Natural killer cell treated with Interleukin-12 subunit alpha and Interleukin-12 subunit beta and Interleukin-15 and Interleukin-18, amount 100 ng/mL, for 72 hours (primary cell): ENCODE results near the gene TUBA4B. TPM values are rescaled to one million over a fixed set of nuclear protein-coding genes. Genes with fewer than 3 reads are reported as not detected.
"Not testable (repeated sequence)": the region's sequence is repeated elsewhere in the genome, so short reads cannot be mapped to it uniquely, and the experiment has no call there.

Experiments used
- ATAC-seq, 2 donors: fragments of 150-1000 bp; cut with Tn5 transposase in 1 of 2; sonication (Bioruptor Pico), chemical (Tn5 transposase) in 1 of 2; 2 replicates each; pipeline ENCODE4 v1.10.0; 2021
- DNase-seq: peaks from one replicate; pipeline ENCODE4 v3.0.0; 2022; ENCODE audit warnings: low spot score
- H3K27ac Mint-ChIP-seq, 2 donors: 1 replicate in 1 of 2; 2 replicates in 1 of 2; pipeline ENCODE4 v1.8.0; 2022; ENCODE audit warnings: mixed read lengths in 2 of 2, mild to moderate bottlenecking in 1 of 2, moderate library complexity in 1 of 2
- H3K27me3 Mint-ChIP-seq, 2 donors: 1 replicate in 1 of 2; 2 replicates in 1 of 2; pipeline ENCODE4 v1.8.0; 2022; ENCODE audit warnings: mixed read lengths in 2 of 2
- H3K36me3 Mint-ChIP-seq: one replicate; pipeline ENCODE4 v1.8.0; 2022; ENCODE audit warnings: mixed read lengths
- H3K4me1 Mint-ChIP-seq, 2 donors: 1 replicate in 1 of 2; 2 replicates in 1 of 2; pipeline ENCODE4 v1.8.0; 2022; ENCODE audit warnings: low read depth in 2 of 2, mixed read lengths in 2 of 2, mild to moderate bottlenecking in 1 of 2
- H3K4me3 Mint-ChIP-seq: one replicate; pipeline ENCODE4 v1.8.0; 2022; ENCODE audit warnings: mixed read lengths
- H3K9me3 Mint-ChIP-seq: 2 replicates; pipeline ENCODE4 v1.8.0; 2022; ENCODE audit warnings: mixed read lengths
- total RNA-seq, 2 donors: library from RNA; stranded (reverse); gene quantifications; one replicate each; pipeline ENCODE4 v1.2.3, GENCODE V29; 2022

The TUBA4B gene
- total RNA-seq, 2 donors from 2014 or later = not detected

- peaks cover 77 to 81% of the 10 kb centered on the region in 2 donors for H3K4me1 Mint-ChIP-seq
- no peaks in the 10 kb centered on the region for H3K9me3 Mint-ChIP-seq
- no peak for ATAC-seq
- no peak for DNase-seq
- H3K27ac Mint-ChIP-seq = peak overlapping the region; percentile 92 to 94
- H3K4me3 Mint-ChIP-seq = peak overlapping the region; percentile 90
- H3K36me3 Mint-ChIP-seq = peaks cover 9% of the 10 kb centered on the region
- no peaks in the 10 kb centered on the region for H3K27me3 Mint-ChIP-seq
Observed at GRCh38 chr2:219249203-219249980, 3.7 kb upstream of the TUBA4B start.

DNA sequence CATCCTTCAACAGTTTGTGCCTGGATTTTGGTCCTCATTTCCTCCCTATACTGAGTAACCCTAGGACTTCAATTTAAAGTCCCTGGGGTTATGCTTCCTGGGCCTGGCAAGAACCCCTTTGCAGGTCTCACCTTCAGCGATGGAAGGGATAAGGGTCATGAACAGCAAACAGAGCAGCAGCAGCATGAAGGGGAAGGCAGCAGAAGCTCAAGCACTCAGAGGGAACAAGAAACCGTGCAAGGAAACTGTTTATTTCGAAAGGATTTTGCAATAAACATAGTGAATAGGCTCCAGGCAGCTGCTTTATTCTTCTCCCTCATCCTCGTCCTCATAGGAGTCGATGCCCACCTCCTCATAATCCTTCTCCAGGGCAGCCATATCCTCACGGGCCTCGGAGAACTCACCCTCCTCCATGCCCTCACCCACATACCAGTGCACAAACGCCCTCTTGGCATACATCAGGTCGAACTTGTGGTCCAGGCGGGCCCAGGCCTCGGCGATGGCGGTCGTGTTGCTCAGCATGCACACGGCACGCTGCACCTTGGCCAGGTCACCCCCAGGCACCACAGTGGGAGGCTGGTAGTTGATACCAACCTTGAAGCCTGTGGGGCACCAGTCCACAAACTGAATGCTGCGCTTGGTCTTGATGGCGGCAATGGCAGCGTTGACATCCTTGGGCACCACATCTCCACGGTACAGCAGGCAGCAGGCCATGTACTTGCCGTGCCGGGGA lies 2.8 kb upstream of the TUBA4B start:
- H3K4me3 Mint-ChIP-seq = peak overlapping the region; percentile 90
- H3K36me3 Mint-ChIP-seq = peaks cover 9% of the 10 kb centered on the region
- no peak for DNase-seq
- peak overlapping the region; percentile 92 to 94 for H3K27ac Mint-ChIP-seq
- H3K4me1 Mint-ChIP-seq = peaks cover 75 to 83% of the 10 kb centered on the region in 2 donors
- ATAC-seq = no peak
- no peaks in the 10 kb centered on the region for H3K9me3 Mint-ChIP-seq
- no peaks in the 10 kb centered on the region for H3K27me3 Mint-ChIP-seq

GRCh38 chr2:219251656-219252055 lies 1.4 kb upstream of the TUBA4B start:
- H3K4me3 Mint-ChIP-seq = peak overlapping the region; percentile 90
- H3K9me3 Mint-ChIP-seq = no peaks in the 10 kb centered on the region
- DNase-seq (no peak), ATAC-seq (no peak)
- peaks cover 72 to 73% of the 10 kb centered on the region in 2 donors for H3K4me1 Mint-ChIP-seq
- H3K27ac Mint-ChIP-seq = peak overlapping the region; percentile 88 to 93
- H3K27me3 Mint-ChIP-seq = no peaks in the 10 kb centered on the region
- peaks cover 9% of the 10 kb centered on the region for H3K36me3 Mint-ChIP-seq

GRCh38 chr2:219252084-219252483 lies 959 bp upstream of the TUBA4B start:
- H3K36me3 Mint-ChIP-seq = peaks cover 9% of the 10 kb centered on the region
- ATAC-seq = no peak
- no peak for DNase-seq

GRCh38 chr2:219252570-219252899 lies 508 bp upstream of the TUBA4B start:
- Mint-ChIP-seq H3K4me1 (peaks cover 64% of the 10 kb centered on the region in 2 donors), H3K27ac (peak overlapping the region; percentile 88 to 93), H3K4me3 (peak overlapping the region; percentile 90), H3K27me3 (no peaks in the 10 kb centered on the region), H3K9me3 (no peaks in the 10 kb centered on the region), H3K36me3 (peaks cover 9% of the 10 kb centered on the region)
- ATAC-seq = no peak
- no peak for DNase-seq

More at GRCh38 chr2:219252084-219252483, 959 bp upstream of the TUBA4B start:
- Mint-ChIP-seq H3K4me1 (peaks cover 68 to 69% of the 10 kb centered on the region in 2 donors), H3K9me3 (no peaks in the 10 kb centered on the region), H3K4me3 (peak overlapping the region; percentile 90), H3K27me3 (no peaks in the 10 kb centered on the region), H3K27ac (peak overlapping the region; percentile 88 to 93)

DNA sequence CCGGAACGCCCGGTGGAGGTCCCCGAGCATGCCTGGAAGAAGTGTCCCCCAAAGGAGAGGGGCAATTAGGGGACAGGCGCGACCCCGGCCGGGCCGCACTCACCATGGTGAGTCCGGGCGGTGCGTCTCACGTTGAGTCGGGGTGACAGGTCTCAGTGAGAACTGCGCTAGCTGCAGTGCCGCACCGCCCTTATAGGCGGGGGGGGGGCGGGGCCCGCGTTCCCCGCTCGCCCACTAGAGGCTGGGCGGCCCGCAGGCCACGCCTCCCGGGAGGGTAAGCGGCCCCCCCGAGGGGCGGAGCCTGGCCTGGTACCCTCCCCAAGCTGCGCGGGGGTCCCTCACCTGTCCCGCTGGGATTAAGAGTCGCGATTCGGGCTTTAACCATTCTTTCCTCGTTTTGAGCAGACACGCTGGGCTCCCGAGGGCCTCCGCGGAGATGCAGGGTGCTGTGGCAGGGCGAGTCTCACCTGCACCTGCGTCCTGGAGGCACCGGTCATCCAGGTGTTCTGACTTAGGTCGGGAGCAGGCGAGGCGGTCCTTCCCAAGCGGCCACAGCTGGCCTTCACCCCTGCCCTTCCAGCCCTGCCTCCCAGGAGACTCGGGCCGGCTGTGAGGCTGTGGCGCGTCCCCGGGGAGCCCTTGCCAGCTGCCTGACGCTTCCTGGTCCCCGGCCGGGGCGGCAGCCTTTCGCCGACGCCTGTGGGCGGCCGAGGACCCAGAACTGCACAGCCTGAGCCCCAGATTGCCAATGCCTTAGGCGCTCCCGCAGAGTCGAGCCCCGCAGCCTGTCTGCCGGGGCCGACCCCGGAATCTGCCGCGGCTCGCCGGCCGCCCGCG lies 928 bp downstream of the TUBA4B start, which contains the start of gene TUBA4A:
Gene TUBA4A, minus strand, starts transcription at position 166 of the 837 bp plus-strand sequence. Its CDS starts 60 bp downstream, at position 106.
- Mint-ChIP-seq H3K4me3 (peak within 1 kb of the TSS; percentile 90), H3K9me3 (no peaks in the 10 kb centered on the region), H3K4me1 (peaks cover 50% of the 10 kb centered on the region in 2 donors), H3K27me3 (peaks cover 0 to 3% of the 10 kb centered on the region in 2 donors), H3K27ac (peak within 1 kb of the TSS; percentile 88 to 93), H3K36me3 (peaks cover 9% of the 10 kb centered on the region)
- DNase-seq = peak; percentile 92
- ATAC-seq = peak; percentile 88 to 92

GRCh38 chr2:219254590-219255201 lies 1.7 kb downstream of the TUBA4B start:
- Mint-ChIP-seq H3K27me3 (peaks cover 5% of the 10 kb centered on the region in 2 donors), H3K27ac (peak overlapping the region; percentile 86 to 88), H3K36me3 (peaks cover 9% of the 10 kb centered on the region), H3K4me1 (peaks cover 42 to 43% of the 10 kb centered on the region in 2 donors), H3K4me3 (peak overlapping the region; percentile 90), H3K9me3 (no peaks in the 10 kb centered on the region)
- DNase-seq = peak; percentile 77
- peak; percentile 63 to 76 for ATAC-seq

DNA sequence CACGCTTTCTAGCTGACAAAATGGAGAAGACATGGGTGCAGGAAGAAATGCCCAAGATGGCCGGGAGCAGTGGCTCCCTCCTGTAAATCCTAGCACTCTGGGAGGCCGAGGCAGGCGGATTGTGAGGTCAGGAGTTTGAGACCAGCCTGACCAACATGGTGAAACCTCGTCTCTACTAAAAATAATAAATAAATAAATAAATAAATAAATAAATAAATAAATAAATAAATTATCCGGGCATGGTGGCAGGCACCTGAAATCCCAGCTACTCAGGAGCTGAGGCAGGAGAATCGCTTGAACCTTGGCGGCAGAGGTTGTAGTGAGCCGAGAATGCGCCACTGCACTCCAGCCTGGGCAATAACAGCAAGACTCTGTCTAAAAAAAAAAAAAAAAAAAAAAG lies 5.9 kb downstream of the TUBA4B start:
- not testable (repeated sequence) for H3K27ac Mint-ChIP-seq, H3K4me3 Mint-ChIP-seq, DNase-seq, H3K4me1 Mint-ChIP-seq, H3K9me3 Mint-ChIP-seq, ATAC-seq, H3K36me3 Mint-ChIP-seq
- peaks cover 16 to 25% of the 10 kb centered on the region in 2 donors for H3K27me3 Mint-ChIP-seq

- H3K36me3 Mint-ChIP-seq = no peaks in the 10 kb centered on the region
- H3K9me3 Mint-ChIP-seq = no peaks in the 10 kb centered on the region
- H3K4me3 Mint-ChIP-seq = no peak overlapping the region
- no peak for DNase-seq
- ATAC-seq = no peak
- no peak overlapping the region for H3K27ac Mint-ChIP-seq
- H3K27me3 Mint-ChIP-seq = peaks cover 16 to 25% of the 10 kb centered on the region in 2 donors
- H3K4me1 Mint-ChIP-seq = no peaks in the 10 kb centered on the region
Observed at GRCh38 chr2:219261024-219261855, 8.2 kb downstream of the TUBA4B start.

GRCh38 chr2:219266232-219266631 lies 13.2 kb downstream of the TUBA4B start:
- Mint-ChIP-seq H3K9me3 (no peaks in the 10 kb centered on the region), H3K36me3 (no peaks in the 10 kb centered on the region), H3K4me1 (no peaks in the 10 kb centered on the region), H3K27ac (no peak overlapping the region), H3K27me3 (peaks cover 4 to 8% of the 10 kb centered on the region in 2 donors), H3K4me3 (no peak overlapping the region)
- ATAC-seq = no peak
- DNase-seq = no peak

GRCh38 chr2:219266886-219267285 lies 13.8 kb downstream of the TUBA4B start:
- Mint-ChIP-seq H3K9me3 (no peaks in the 10 kb centered on the region), H3K27me3 (peaks cover 0 to 2% of the 10 kb centered on the region in 2 donors), H3K36me3 (no peaks in the 10 kb centered on the region), H3K27ac (no peak overlapping the region), H3K4me3 (no peak overlapping the region), H3K4me1 (no peaks in the 10 kb centered on the region)
- ATAC-seq (peak in 1 of 2 donors; percentile 6), DNase-seq (no peak)

- DNase-seq = no peak
- no peak for ATAC-seq
Observed at GRCh38 chr2:219268294-219268693, 15.3 kb downstream of the TUBA4B start.

More at GRCh38 chr2:219268294-219268693, 15.3 kb downstream of the TUBA4B start:
- H3K36me3 Mint-ChIP-seq = no peaks in the 10 kb centered on the region
- no peaks in the 10 kb centered on the region for H3K9me3 Mint-ChIP-seq
- no peak overlapping the region for H3K27ac Mint-ChIP-seq
- no peak overlapping the region for H3K4me3 Mint-ChIP-seq
- H3K4me1 Mint-ChIP-seq = no peaks in the 10 kb centered on the region
- no peaks in the 10 kb centered on the region for H3K27me3 Mint-ChIP-seq
